A673 (cell line): Measurements from ENCODE around the gene DHX34.

Experiments used
- EZH2 ChIP-seq: fragments of 200-600 bp; sonication (generic); IDR thresholded peaks from 2 replicates; pipeline ENCODE4 v1.6.1; 2017; ENCODE audit warnings: borderline replicate concordance, low read depth, mild to moderate bottlenecking, mixed read lengths, antibody characterized with exemption, low read length; ENCODE audit not compliant: poor library complexity, severe bottlenecking
- TF ChIP-seq, protein P1 (sequence below): fragments of 300-800, 200-600 bp; sonication (generic); conservative IDR thresholded peaks from 2 replicates; pipeline ENCODE4 v1.5.1; 2017; ENCODE audit warnings: low read depth, mild to moderate bottlenecking, antibody characterized with exemption, low read length, moderate library complexity, mixed read lengths

DNA sequence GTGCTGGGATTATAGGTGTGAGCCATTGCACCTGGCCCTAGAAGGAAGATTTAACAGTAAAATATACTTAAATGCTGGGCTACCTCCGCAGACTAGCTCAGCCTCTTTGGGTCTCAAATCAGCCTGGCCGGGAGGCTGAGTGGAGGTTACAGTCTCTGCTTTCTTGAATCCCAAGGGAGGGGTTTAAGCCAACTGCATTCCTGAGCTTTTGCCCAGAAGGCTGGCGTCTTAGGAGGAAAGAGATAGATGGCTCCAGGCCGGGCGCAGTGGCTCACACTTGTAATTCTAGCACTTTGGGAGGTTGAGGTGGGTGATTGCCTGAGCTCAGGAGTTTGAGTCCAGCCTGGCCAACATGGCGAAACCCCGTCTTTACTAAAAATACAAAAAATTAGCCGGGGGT is 40.1 kb upstream of the DHX34 start:
- TF ChIP-seq, protein P1, sequence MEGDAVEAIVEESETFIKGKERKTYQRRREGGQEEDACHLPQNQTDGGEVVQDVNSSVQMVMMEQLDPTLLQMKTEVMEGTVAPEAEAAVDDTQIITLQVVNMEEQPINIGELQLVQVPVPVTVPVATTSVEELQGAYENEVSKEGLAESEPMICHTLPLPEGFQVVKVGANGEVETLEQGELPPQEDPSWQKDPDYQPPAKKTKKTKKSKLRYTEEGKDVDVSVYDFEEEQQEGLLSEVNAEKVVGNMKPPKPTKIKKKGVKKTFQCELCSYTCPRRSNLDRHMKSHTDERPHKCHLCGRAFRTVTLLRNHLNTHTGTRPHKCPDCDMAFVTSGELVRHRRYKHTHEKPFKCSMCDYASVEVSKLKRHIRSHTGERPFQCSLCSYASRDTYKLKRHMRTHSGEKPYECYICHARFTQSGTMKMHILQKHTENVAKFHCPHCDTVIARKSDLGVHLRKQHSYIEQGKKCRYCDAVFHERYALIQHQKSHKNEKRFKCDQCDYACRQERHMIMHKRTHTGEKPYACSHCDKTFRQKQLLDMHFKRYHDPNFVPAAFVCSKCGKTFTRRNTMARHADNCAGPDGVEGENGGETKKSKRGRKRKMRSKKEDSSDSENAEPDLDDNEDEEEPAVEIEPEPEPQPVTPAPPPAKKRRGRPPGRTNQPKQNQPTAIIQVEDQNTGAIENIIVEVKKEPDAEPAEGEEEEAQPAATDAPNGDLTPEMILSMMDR: no peak
- no peak for TF ChIP-seq EZH2
